HG02571 (cell line): ENCODE data around the gene UTS2R.
"Not testable (repeated sequence)": the region's sequence is repeated elsewhere in the genome, so short reads cannot be mapped to it uniquely, and the experiment has no call there.

Experiments used
- ATAC-seq: cut with Tn5 transposase; IDR thresholded peaks from one replicate; pipeline ENCODE4 v1.9.1; 2021; ENCODE audit warnings: mild to moderate bottlenecking, moderate library complexity; ENCODE audit not compliant: unreplicated experiment

UTS2R gene

GRCh38 chr17:82406131-82406671 is 34.6 kb downstream of the UTS2R start:
- no peak for ATAC-seq

GRCh38 chr17:82407255-82407654 is 35.7 kb downstream of the UTS2R start:
- ATAC-seq, result no peak

- ATAC-seq, result no peak
Observed at GRCh38 chr17:82408288-82408937, 36.8 kb downstream of the UTS2R start.

- no peak for ATAC-seq
Observed at GRCh38 chr17:82408938-82409318, 37.4 kb downstream of the UTS2R start.

- no peak for ATAC-seq
Observed at GRCh38 chr17:82410014-82410716, 38.6 kb downstream of the UTS2R start.

- ATAC-seq, result no peak
Observed at GRCh38 chr17:82411396-82412053, 40.0 kb downstream of the UTS2R start.

- ATAC-seq, result not testable (repeated sequence)
Observed at GRCh38 chr17:82412081-82412480, 40.5 kb downstream of the UTS2R start.

- ATAC-seq, result no peak
Observed at GRCh38 chr17:82412535-82413520, 41.3 kb downstream of the UTS2R start.

GRCh38 chr17:82414548-82415281 is 43.1 kb downstream of the UTS2R start:
- no peak for ATAC-seq

- ATAC-seq, result no peak
Observed at GRCh38 chr17:82415336-82415735, 43.8 kb downstream of the UTS2R start.

GRCh38 chr17:82415786-82416185 is 44.2 kb downstream of the UTS2R start:
- no peak for ATAC-seq

- ATAC-seq, result no peak
Observed at GRCh38 chr17:82416264-82416663, 44.7 kb downstream of the UTS2R start.

GRCh38 chr17:82416771-82417170 is 45.2 kb downstream of the UTS2R start:
- ATAC-seq, result no peak

- peak; percentile 72 for ATAC-seq
Observed at GRCh38 chr17:82418001-82418986, 46.7 kb downstream of the UTS2R start, which contains the start of the genes HEXD and OGFOD3. Gene HEXD, plus strand, starts transcription at chr17:82418347. Its CDS starts 1,453 bp downstream, at chr17:82419800. Gene OGFOD3, minus strand, starts transcription at chr17:82418586. Its CDS starts 101 bp downstream, at chr17:82418485.

GRCh38 chr17:82419540-82419939 is 48.0 kb downstream of the UTS2R start:
- ATAC-seq, result no peak

GRCh38 chr17:82424001-82424862 is 52.7 kb downstream of the UTS2R start:
- ATAC-seq, result no peak

- ATAC-seq, result no peak
Observed at GRCh38 chr17:82424863-82425159, 53.2 kb downstream of the UTS2R start.
